ENCODE results near the gene TBX2. TPM values are rescaled to one million over a fixed set of nuclear protein-coding genes. Genes with fewer than 3 reads are reported as not detected.
"Not testable (repeated sequence)": the region's sequence is repeated elsewhere in the genome, so short reads cannot be mapped to it uniquely, and the experiment has no call there.

Gene TBX2
- 2.1 TPM for total RNA-seq
- polyA plus RNA-seq: 3.2 TPM
- long read RNA-seq, donor 1: 0 reads
- long read RNA-seq, donor 2: 0 reads
- long read RNA-seq, donor 3: 0 reads
- long read RNA-seq, donor 4, partial matches to known transcripts: 0 of 3 reads
- long read RNA-seq, donor 4, other reads (novel, unspliced or antisense): 0 of 3 reads
- long read RNA-seq, donor 5, partial matches to known transcripts: 0 of 3 reads
- long read RNA-seq, donor 5, other reads (novel, unspliced or antisense): 0 of 3 reads
- long read RNA-seq, donor 6, partial matches to known transcripts: 0 of 2 reads
- long read RNA-seq, donor 6, other reads (novel, unspliced or antisense): 0 of 2 reads
- long read RNA-seq, donor 7: 0 reads
- long read RNA-seq, donor 8, partial matches to known transcripts: 0 of 1 reads
- long read RNA-seq, donor 8, other reads (novel, unspliced or antisense): 0 of 1 reads
- long read RNA-seq, donor 9: 0 reads
- long read RNA-seq, donor 10: 0 reads

- peaks cover 0 to 3% of the 10 kb centered on the region in 2 donors for H3K9me3 ChIP-seq (ENCODE audit: control insufficient read depth in 2 of 2, insufficient read depth in 1 of 2, low read length in 1 of 2)
- WGBS: 3% methylated on average over 98 of the region's 98 CpGs
- H3K4me3 ChIP-seq (ENCODE audit: low read length in 2 of 2): peak within 1 kb of the TSS; percentile 13 to 21
- H3K36me3 ChIP-seq (ENCODE audit: control insufficient read depth in 2 of 2, insufficient read depth in 2 of 2, low read length in 1 of 2): no peaks in the 10 kb centered on the region
- peaks cover 0 to 19% of the 10 kb centered on the region in 2 donors for H3K4me1 ChIP-seq (ENCODE audit: control insufficient read depth in 2 of 2, insufficient read depth in 2 of 2, low read length in 2 of 2)
- DNase-seq (ENCODE audit: low read depth in 6 of 9, low spot score in 9 of 9): no peak
- peaks cover 91 to 98% of the 10 kb centered on the region in 2 donors for H3K27me3 ChIP-seq (ENCODE audit: control insufficient read depth in 2 of 2, insufficient read depth in 1 of 2, low read length in 1 of 2)
- H3K27ac ChIP-seq (ENCODE audit: low read depth in 1 of 2, low read length in 1 of 2): peak within 1 kb of the TSS in 1 of 2 donors; percentile 31
Measured at GRCh38 chr17:61399131-61400065, at the start of gene TBX2. TSS of gene TBX2 (plus strand) at chr17:61399843. CDS start at chr17:61400177, 334 bp downstream.

- WGBS: 94% methylated on average over 5 of the region's 5 CpGs
- no peaks in the 10 kb centered on the region for H3K4me1 ChIP-seq (ENCODE audit: control insufficient read depth in 2 of 2, insufficient read depth in 2 of 2, low read length in 2 of 2)
- H3K4me3 ChIP-seq (ENCODE audit: low read length in 2 of 2): no peak overlapping the region
- H3K36me3 ChIP-seq (ENCODE audit: control insufficient read depth in 2 of 2, insufficient read depth in 2 of 2, low read length in 1 of 2): no peaks in the 10 kb centered on the region
- DNase-seq (ENCODE audit: low read depth in 6 of 9, low spot score in 9 of 9): no peak
- no peaks in the 10 kb centered on the region for H3K27me3 ChIP-seq (ENCODE audit: control insufficient read depth in 2 of 2, insufficient read depth in 1 of 2, low read length in 1 of 2)
- H3K27ac ChIP-seq (ENCODE audit: low read depth in 1 of 2, low read length in 1 of 2): no peak overlapping the region
- no peaks in the 10 kb centered on the region for H3K9me3 ChIP-seq (ENCODE audit: control insufficient read depth in 2 of 2, insufficient read depth in 1 of 2, low read length in 1 of 2)
Measured at GRCh38 chr17:61351745-61352407, 47.8 kb upstream of the TBX2 start.

- WGBS: 93% methylated on average over 7 of the region's 7 CpGs
- no peaks in the 10 kb centered on the region for H3K27me3 ChIP-seq (ENCODE audit: control insufficient read depth in 2 of 2, insufficient read depth in 1 of 2, low read length in 1 of 2)
- no peak overlapping the region for H3K27ac ChIP-seq (ENCODE audit: low read depth in 1 of 2, low read length in 1 of 2)
- H3K36me3 ChIP-seq (ENCODE audit: control insufficient read depth in 2 of 2, insufficient read depth in 2 of 2, low read length in 1 of 2): no peaks in the 10 kb centered on the region
- H3K4me3 ChIP-seq (ENCODE audit: low read length in 2 of 2): no peak overlapping the region
- H3K4me1 ChIP-seq (ENCODE audit: control insufficient read depth in 2 of 2, insufficient read depth in 2 of 2, low read length in 2 of 2): no peaks in the 10 kb centered on the region
- no peak for DNase-seq (ENCODE audit: low read depth in 6 of 9, low spot score in 9 of 9)
- H3K9me3 ChIP-seq (ENCODE audit: control insufficient read depth in 2 of 2, insufficient read depth in 1 of 2, low read length in 1 of 2): no peaks in the 10 kb centered on the region
Measured at GRCh38 chr17:61352408-61352770, 47.3 kb upstream of the TBX2 start.

- Histone ChIP-seq H3K9me3 (ENCODE audit: control insufficient read depth in 2 of 2, insufficient read depth in 1 of 2, low read length in 1 of 2) (no peaks in the 10 kb centered on the region), H3K4me1 (ENCODE audit: control insufficient read depth in 2 of 2, insufficient read depth in 2 of 2, low read length in 2 of 2) (no peaks in the 10 kb centered on the region), H3K27ac (ENCODE audit: low read depth in 1 of 2, low read length in 1 of 2) (no peak overlapping the region), H3K4me3 (ENCODE audit: low read length in 2 of 2) (no peak overlapping the region), H3K27me3 (ENCODE audit: control insufficient read depth in 2 of 2, insufficient read depth in 1 of 2, low read length in 1 of 2) (no peaks in the 10 kb centered on the region), H3K36me3 (ENCODE audit: control insufficient read depth in 2 of 2, insufficient read depth in 2 of 2, low read length in 1 of 2) (no peaks in the 10 kb centered on the region)
- no peak for DNase-seq (ENCODE audit: low read depth in 6 of 9, low spot score in 9 of 9)
- 97% methylated on average over 12 of the region's 12 CpGs for WGBS
Measured at GRCh38 chr17:61352781-61353491, 46.7 kb upstream of the TBX2 start.

- H3K27me3 ChIP-seq (ENCODE audit: control insufficient read depth in 2 of 2, insufficient read depth in 1 of 2, low read length in 1 of 2): no peaks in the 10 kb centered on the region
- WGBS: 97% methylated on average over 12 of the region's 12 CpGs
- no peak overlapping the region for H3K27ac ChIP-seq (ENCODE audit: low read depth in 1 of 2, low read length in 1 of 2)
- no peaks in the 10 kb centered on the region for H3K36me3 ChIP-seq (ENCODE audit: control insufficient read depth in 2 of 2, insufficient read depth in 2 of 2, low read length in 1 of 2)
- DNase-seq (ENCODE audit: low read depth in 6 of 9, low spot score in 9 of 9): no peak
- H3K9me3 ChIP-seq (ENCODE audit: control insufficient read depth in 2 of 2, insufficient read depth in 1 of 2, low read length in 1 of 2): no peaks in the 10 kb centered on the region
- no peak overlapping the region for H3K4me3 ChIP-seq (ENCODE audit: low read length in 2 of 2)
- no peaks in the 10 kb centered on the region for H3K4me1 ChIP-seq (ENCODE audit: control insufficient read depth in 2 of 2, insufficient read depth in 2 of 2, low read length in 2 of 2)
Measured at GRCh38 chr17:61353615-61354014, 46.0 kb upstream of the TBX2 start.

- DNase-seq (ENCODE audit: low read depth in 6 of 9, low spot score in 9 of 9): no peak
- Histone ChIP-seq H3K4me3 (ENCODE audit: low read length in 2 of 2) (no peak overlapping the region), H3K4me1 (ENCODE audit: control insufficient read depth in 2 of 2, insufficient read depth in 2 of 2, low read length in 2 of 2) (no peaks in the 10 kb centered on the region), H3K9me3 (ENCODE audit: control insufficient read depth in 2 of 2, insufficient read depth in 1 of 2, low read length in 1 of 2) (no peaks in the 10 kb centered on the region), H3K27me3 (ENCODE audit: control insufficient read depth in 2 of 2, insufficient read depth in 1 of 2, low read length in 1 of 2) (no peaks in the 10 kb centered on the region), H3K27ac (ENCODE audit: low read depth in 1 of 2, low read length in 1 of 2) (no peak overlapping the region), H3K36me3 (ENCODE audit: control insufficient read depth in 2 of 2, insufficient read depth in 2 of 2, low read length in 1 of 2) (no peaks in the 10 kb centered on the region)
- 98% methylated on average over 10 of the region's 10 CpGs for WGBS
Measured at GRCh38 chr17:61354895-61355874, 44.5 kb upstream of the TBX2 start.

GRCh38 chr17:61357061-61357460 lies 42.6 kb upstream of the TBX2 start:
- H3K27ac ChIP-seq (ENCODE audit: low read depth in 1 of 2, low read length in 1 of 2); H3K36me3 ChIP-seq (ENCODE audit: control insufficient read depth in 2 of 2, insufficient read depth in 2 of 2, low read length in 1 of 2); H3K4me1 ChIP-seq (ENCODE audit: control insufficient read depth in 2 of 2, insufficient read depth in 2 of 2, low read length in 2 of 2): not testable (repeated sequence)

GRCh38 chr17:61359513-61359912 lies 40.1 kb upstream of the TBX2 start:
- WGBS: 99% methylated on average over 9 of the region's 9 CpGs
- H3K36me3 ChIP-seq (ENCODE audit: control insufficient read depth in 2 of 2, insufficient read depth in 2 of 2, low read length in 1 of 2); H3K4me3 ChIP-seq (ENCODE audit: low read length in 2 of 2); H3K4me1 ChIP-seq (ENCODE audit: control insufficient read depth in 2 of 2, insufficient read depth in 2 of 2, low read length in 2 of 2); H3K9me3 ChIP-seq (ENCODE audit: control insufficient read depth in 2 of 2, insufficient read depth in 1 of 2, low read length in 1 of 2); DNase-seq (ENCODE audit: low read depth in 6 of 9, low spot score in 9 of 9); H3K27me3 ChIP-seq (ENCODE audit: control insufficient read depth in 2 of 2, insufficient read depth in 1 of 2, low read length in 1 of 2); H3K27ac ChIP-seq (ENCODE audit: low read depth in 1 of 2, low read length in 1 of 2): not testable (repeated sequence)

More at GRCh38 chr17:61357061-61357460, 42.6 kb upstream of the TBX2 start:
- not testable (repeated sequence) for DNase-seq (ENCODE audit: low read depth in 6 of 9, low spot score in 9 of 9); H3K9me3 ChIP-seq (ENCODE audit: control insufficient read depth in 2 of 2, insufficient read depth in 1 of 2, low read length in 1 of 2); H3K27me3 ChIP-seq (ENCODE audit: control insufficient read depth in 2 of 2, insufficient read depth in 1 of 2, low read length in 1 of 2); H3K4me3 ChIP-seq (ENCODE audit: low read length in 2 of 2)
- 94% methylated on average over 3 of the region's 3 CpGs for WGBS

All from thymus (tissue), 14 donors.